A549 (cell line): ENCODE results near the gene STRADA. TPM values are rescaled to one million over a fixed set of nuclear protein-coding genes. Genes with fewer than 3 reads are reported as not detected.

Source experiments
- ATAC-seq, 2 experiments: fragments of 200-7000 bp in 1 of 2; fragments of >200 bp in 1 of 2; cut with Nextera tagmentation in 1 of 2; cut with Tn5 transposase in 1 of 2; 3 replicates each; pipeline versions ENCODE4 v1.8.0 to v1.9.1; 2018 to 2020; ENCODE audit warnings: mild to moderate bottlenecking in 1 of 2, moderate library complexity in 1 of 2
- CTCF ChIA-PET: fragments of 300-600 bp; sonication (Branson Sonifier 250); formaldehyde crosslinking; extraction: SDS; loops from one replicate; lab custom pipeline; 2021; ENCODE audit warnings: antibody characterized with exemption, inconsistent platforms; lab: Yijun Ruan, JAX
- POLR2A ChIA-PET: fragments of 350-600 bp; formaldehyde crosslinking; extraction: SDS; loops from one replicate; lab custom pipeline; 2021; ENCODE audit warnings: antibody characterized with exemption, inconsistent platforms; lab: Yijun Ruan, JAX
- DNase-seq, 2 experiments: peaks; one replicate each; pipeline versions ENCODE4 v3.0.0 to v3.0.0-alpha.2; 2011 to 2016; ENCODE audit warnings: low read depth in 1 of 2, low spot score in 1 of 2
- FAIRE-seq: peaks from 2 replicates; lab custom pipeline; 2011; peaks lifted over from hg19 to GRCh38; lab: Jason Lieb, UNC
- H3K27ac ChIP-seq, 2 experiments: fragments of >200 bp; sonication (Bioruptor Twin); formaldehyde crosslinking; 3 replicates each; pipeline ENCODE4 v1.5.1; 2016 to 2017
- H3K4me1 ChIP-seq: fragments of >200 bp; sonication (Bioruptor Twin); formaldehyde crosslinking; 3 replicates; pipeline ENCODE4 v1.6.1; 2016
- H3K4me2 ChIP-seq: fragments of >200 bp; sonication (Bioruptor Twin); formaldehyde crosslinking; 3 replicates; pipeline ENCODE4 v1.6.1; 2016
- H3K4me3 ChIP-seq: fragments of >200 bp; sonication (Bioruptor Twin); formaldehyde crosslinking; 3 replicates; pipeline ENCODE4 v1.5.1; 2016
- H3K9me3 ChIP-seq: fragments of >200 bp; sonication (Bioruptor Twin); formaldehyde crosslinking; 3 replicates; pipeline ENCODE4 v1.6.1; 2016
- CEBPB ChIP-seq, 2 experiments: fragments of >200 bp in 1 of 2; sonication (Bioruptor Twin) in 1 of 2; formaldehyde crosslinking in 1 of 2; IDR thresholded peaks; 2 replicates each; pipeline ENCODE4 v1.6.1; 2012 to 2016
- EHF ChIP-seq: fragments of 250-450 bp; sonication (Bioruptor Pico); IDR thresholded peaks from 2 replicates; pipeline ENCODE4 v1.5.0; 2020; ENCODE audit warnings: mild to moderate bottlenecking
- ESRRA ChIP-seq: fragments of 150-350 bp; IDR thresholded peaks from 2 replicates; pipeline ENCODE4 v1.6.1; 2014; ENCODE audit warnings: mild to moderate bottlenecking, low read length, borderline replicate concordance
- FOSB ChIP-seq: fragments of 250-450 bp; sonication (Bioruptor Pico); IDR thresholded peaks from 2 replicates; pipeline ENCODE4 v1.5.0; 2020; ENCODE audit warnings: mild to moderate bottlenecking, moderate library complexity
- FOXS1 ChIP-seq: fragments of 250-450 bp; sonication (Bioruptor Pico); IDR thresholded peaks from 2 replicates; pipeline ENCODE4 v1.5.0; 2020; ENCODE audit warnings: mild to moderate bottlenecking, moderate library complexity
- GATA3 ChIP-seq: IDR thresholded peaks from 2 replicates; pipeline ENCODE4 v1.6.1; 2012; ENCODE audit warnings: borderline replicate concordance
- HOXB5 ChIP-seq: fragments of 250-450 bp; sonication (Bioruptor Pico); IDR thresholded peaks from 2 replicates; pipeline ENCODE4 v1.5.0; 2020; ENCODE audit warnings: mild to moderate bottlenecking, moderate library complexity
- JUN ChIP-seq, 2 experiments: fragments of >200 bp; sonication (Bioruptor Twin); formaldehyde crosslinking; IDR thresholded peaks; 2 replicates in 1 of 2; 3 replicates in 1 of 2; pipeline ENCODE4 v1.6.1; 2016 to 2017
- JUNB ChIP-seq: fragments of >200 bp; sonication (Bioruptor Twin); formaldehyde crosslinking; IDR thresholded peaks from 2 replicates; pipeline ENCODE4 v1.6.1; 2016
- MAFK ChIP-seq: fragments of 450-650 bp; IDR thresholded peaks from 2 replicates; pipeline ENCODE4 v1.6.1; 2014; ENCODE audit not compliant: partially characterized antibody
- NR3C1 ChIP-seq: fragments of >200 bp; sonication (Bioruptor Twin); formaldehyde crosslinking; IDR thresholded peaks from 3 replicates; pipeline ENCODE4 v1.6.1; 2017
- PHF8 ChIP-seq: fragments of 200-600 bp; sonication (generic); IDR thresholded peaks from 2 replicates; pipeline ENCODE4 v1.6.1; 2016; ENCODE audit warnings: low read depth, mild to moderate bottlenecking, antibody characterized with exemption, moderate library complexity, borderline replicate concordance
- RARB ChIP-seq: fragments of 250-450 bp; sonication (Bioruptor Pico); IDR thresholded peaks from 2 replicates; pipeline ENCODE4 v1.8.0; 2021; ENCODE audit warnings: mild to moderate bottlenecking, moderate library complexity
- RNF2 ChIP-seq: fragments of 200-600 bp; sonication (generic); IDR thresholded peaks from 2 replicates; pipeline ENCODE4 v1.6.1; 2016; ENCODE audit warnings: low read depth, mild to moderate bottlenecking, antibody characterized with exemption, moderate library complexity, borderline replicate concordance
- SMC3 ChIP-seq: fragments of >200 bp; sonication (Bioruptor Twin); formaldehyde crosslinking; IDR thresholded peaks from 3 replicates; pipeline ENCODE4 v1.6.1; 2018; ENCODE audit warnings: inconsistent platforms
- SREBF2 ChIP-seq: fragments of 450-650 bp; IDR thresholded peaks from 2 replicates; pipeline ENCODE4 v1.6.1; 2014; ENCODE audit warnings: mild to moderate bottlenecking, moderate library complexity
- TFCP2L1 ChIP-seq: fragments of 250-450 bp; sonication (Bioruptor Pico); IDR thresholded peaks from 2 replicates; pipeline ENCODE4 v1.5.0; 2021; ENCODE audit warnings: mild to moderate bottlenecking
- TP53 ChIP-seq: fragments of 250-450 bp; sonication (Bioruptor Pico); IDR thresholded peaks from 2 replicates; pipeline ENCODE4 v1.5.0; 2021; ENCODE audit warnings: mild to moderate bottlenecking, moderate library complexity
- ZSCAN20 ChIP-seq: fragments of 250-450 bp; sonication (Bioruptor Pico); IDR thresholded peaks from 2 replicates; pipeline ENCODE4 v1.8.0; 2022; ENCODE audit warnings: mild to moderate bottlenecking, moderate library complexity
- WGBS: methylation state at CpG from one replicate; pipeline ENCODE4 v1.1.6; 2017; ENCODE audit errors: missing lambda C conversion rate; 5-methylcytosine and 5-hydroxymethylcytosine counted together
- polyA plus RNA-seq, 4 experiments: library from polyadenylated mRNA; depleted of rRNA in 3 of 4; stranded (reverse); fragments of >200 nt; fragmentation: RNase III in 1 of 4; extraction: RNeasy Plus Mini Kit Qiagen cat#74134 plus additional on column Dnase treatment in 1 of 4; gene quantifications; 2 replicates in 3 of 4; 3 replicates in 1 of 4; pipeline ENCODE4 v1.2.3, GENCODE V29; 2011 to 2017
- TF ChIP-seq, protein P1 (sequence below): fragments of >200 bp; sonication (Bioruptor Twin); formaldehyde crosslinking; IDR thresholded peaks from 3 replicates; pipeline ENCODE4 v1.5.1; 2016
- TF ChIP-seq, protein P2 (sequence below): IDR thresholded peaks from 2 replicates; pipeline ENCODE4 v1.6.1; 2012; ENCODE audit warnings: low read depth, borderline replicate concordance
- TF ChIP-seq, protein P3 (sequence below): fragments of 150-350 bp; IDR thresholded peaks from 2 replicates; pipeline ENCODE4 v1.6.1; 2014; ENCODE audit warnings: low read depth, mild to moderate bottlenecking, low read length
- TF ChIP-seq, protein P4 (sequence below): IDR thresholded peaks from 2 replicates; pipeline ENCODE4 v1.6.1; 2012
- TF ChIP-seq, protein P5 (sequence below): fragments of 450-650 bp; IDR thresholded peaks from 2 replicates; pipeline ENCODE4 v1.6.1; 2014; ENCODE audit warnings: antibody characterized with exemption

STRADA gene
- polyA plus RNA-seq, 2 of the 4 experiments (the other 2 are of a cell fraction) = 30.3 to 33.0 TPM

DNA sequence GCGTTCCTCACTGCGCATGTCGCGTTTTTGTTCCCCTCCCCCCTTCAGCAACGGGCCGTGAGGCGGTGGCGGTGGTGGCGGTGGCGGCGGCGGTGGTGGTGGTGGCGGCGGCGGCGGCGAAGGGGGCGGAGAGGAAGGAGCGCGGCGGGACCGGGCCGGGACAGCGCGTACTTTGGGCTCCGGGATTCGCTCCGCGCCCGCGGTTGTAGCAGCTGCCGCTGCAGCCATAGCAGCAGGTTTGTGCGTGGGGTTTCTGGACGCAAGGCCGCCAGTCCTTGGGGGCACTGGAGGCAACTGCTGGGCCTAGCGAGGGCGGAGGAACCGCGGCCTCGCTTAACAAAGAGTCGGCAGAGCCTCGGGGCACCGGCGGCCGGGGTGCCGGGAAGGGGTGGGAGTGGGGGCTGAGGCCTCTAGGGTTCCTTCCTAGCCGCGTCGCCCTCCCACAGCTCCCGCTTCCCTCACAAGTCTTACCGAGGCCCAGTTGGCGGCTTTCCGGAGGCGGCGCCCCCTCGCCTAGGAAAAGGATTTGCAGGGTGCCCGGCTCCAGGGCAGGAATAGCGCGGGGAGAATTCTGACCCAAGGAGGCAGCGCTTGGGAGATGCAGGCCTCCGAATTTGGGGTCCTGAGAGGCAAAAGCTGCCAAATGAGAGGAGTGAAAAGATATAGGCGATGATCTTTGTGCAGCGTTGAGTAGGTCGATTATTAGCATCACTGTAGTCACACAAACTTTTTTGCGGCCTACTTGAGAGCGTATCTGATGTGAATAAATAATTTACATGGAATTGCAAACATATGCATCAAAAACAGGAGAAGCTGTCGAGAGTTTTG lies 32.8 kb upstream of the STRADA start, which contains the start of gene DDX42 (continued):
- TF ChIP-seq, protein P1, sequence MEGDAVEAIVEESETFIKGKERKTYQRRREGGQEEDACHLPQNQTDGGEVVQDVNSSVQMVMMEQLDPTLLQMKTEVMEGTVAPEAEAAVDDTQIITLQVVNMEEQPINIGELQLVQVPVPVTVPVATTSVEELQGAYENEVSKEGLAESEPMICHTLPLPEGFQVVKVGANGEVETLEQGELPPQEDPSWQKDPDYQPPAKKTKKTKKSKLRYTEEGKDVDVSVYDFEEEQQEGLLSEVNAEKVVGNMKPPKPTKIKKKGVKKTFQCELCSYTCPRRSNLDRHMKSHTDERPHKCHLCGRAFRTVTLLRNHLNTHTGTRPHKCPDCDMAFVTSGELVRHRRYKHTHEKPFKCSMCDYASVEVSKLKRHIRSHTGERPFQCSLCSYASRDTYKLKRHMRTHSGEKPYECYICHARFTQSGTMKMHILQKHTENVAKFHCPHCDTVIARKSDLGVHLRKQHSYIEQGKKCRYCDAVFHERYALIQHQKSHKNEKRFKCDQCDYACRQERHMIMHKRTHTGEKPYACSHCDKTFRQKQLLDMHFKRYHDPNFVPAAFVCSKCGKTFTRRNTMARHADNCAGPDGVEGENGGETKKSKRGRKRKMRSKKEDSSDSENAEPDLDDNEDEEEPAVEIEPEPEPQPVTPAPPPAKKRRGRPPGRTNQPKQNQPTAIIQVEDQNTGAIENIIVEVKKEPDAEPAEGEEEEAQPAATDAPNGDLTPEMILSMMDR = no peak; the same call in 2 of the 3 replicates
- TF ChIP-seq SREBF2 (no peak), NR3C1 (no peak), JUNB (no peak)
- TF ChIP-seq, protein P2, sequence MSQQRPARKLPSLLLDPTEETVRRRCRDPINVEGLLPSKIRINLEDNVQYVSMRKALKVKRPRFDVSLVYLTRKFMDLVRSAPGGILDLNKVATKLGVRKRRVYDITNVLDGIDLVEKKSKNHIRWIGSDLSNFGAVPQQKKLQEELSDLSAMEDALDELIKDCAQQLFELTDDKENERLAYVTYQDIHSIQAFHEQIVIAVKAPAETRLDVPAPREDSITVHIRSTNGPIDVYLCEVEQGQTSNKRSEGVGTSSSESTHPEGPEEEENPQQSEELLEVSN = no peak
- TF ChIP-seq, all 56 proteins: peak for 5

DNA sequence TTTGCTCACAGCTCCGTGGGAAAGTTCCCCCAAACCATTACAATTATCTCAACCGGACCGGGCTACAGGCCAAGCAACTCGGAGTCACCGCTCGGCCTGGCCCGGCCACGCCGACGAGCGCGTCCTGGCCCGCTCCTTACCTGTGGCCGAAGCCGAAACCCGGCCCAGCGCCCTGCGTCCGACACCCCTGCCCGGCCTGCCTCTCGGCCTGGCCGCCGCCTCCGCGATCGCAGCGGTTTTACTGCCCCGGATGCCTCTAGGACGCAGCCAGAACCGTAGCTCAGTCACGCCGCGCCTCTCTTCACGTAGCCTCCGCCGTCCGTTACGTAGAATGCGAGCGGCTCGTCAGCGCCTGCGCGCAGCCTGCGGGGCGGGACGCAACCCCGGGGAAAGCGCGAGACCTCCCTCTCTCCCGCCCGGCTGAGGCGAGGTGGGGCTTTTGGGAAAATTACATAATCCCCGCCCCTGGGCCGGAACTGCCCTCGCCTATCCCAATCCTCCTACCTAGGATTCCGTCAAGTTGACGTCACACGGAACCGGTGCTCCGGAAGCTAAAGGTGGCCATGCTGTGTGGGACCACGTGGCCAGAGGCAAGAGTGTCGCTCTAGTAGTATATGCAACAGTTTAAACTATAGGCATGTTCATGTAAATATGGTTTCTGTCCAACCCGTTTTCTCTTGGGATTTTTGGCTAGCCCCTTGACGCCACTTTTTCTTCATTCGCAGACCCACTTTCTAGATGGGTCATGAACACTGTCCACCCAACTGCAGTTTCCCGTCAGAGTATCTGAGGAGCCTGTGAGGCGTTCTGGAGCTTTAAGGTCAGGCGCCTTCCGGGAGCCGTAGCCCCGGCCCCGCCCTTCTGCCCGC lies 31.9 kb upstream of the STRADA start, which contains the start of gene CCDC47:
Gene CCDC47, minus strand, starts transcription at position 326 of the 869 bp plus-strand sequence. CDS start 7,422 bp downstream, outside the sequence.
- Histone ChIP-seq H3K4me2 (peak within 1 kb of the TSS; percentile 97), H3K9me3 (no peaks in the 10 kb centered on the region), H3K4me3 (peak within 1 kb of the TSS; percentile 71), H3K27ac (peak within 1 kb of the TSS; percentile 98 to 99), H3K4me1 (peaks cover 30% of the 10 kb centered on the region)
- DNase-seq (peak; percentile 100), FAIRE-seq (peak; percentile 59), ATAC-seq (peak; percentile 92 to 94)
- 1% methylated on average over 56 of the region's 74 CpGs for WGBS
- CTCF ChIA-PET = interaction anchor here (1.0 to 3.3 kb wide), 10 partner anchors 8 to 344 kb away, joined by 3 to 15 read pairs (median 4); no protein-coding TSS in a partner anchor
- POLR2A ChIA-PET = interaction anchor here (0.6 to 2.7 kb wide), 30 partner anchors 9 to 372 kb away, joined by 3 to 35 read pairs (median 5); partner anchors contain the start of genes MAP3K3, PSMC5, SMARCD2 and STRADA
- TF ChIP-seq MAFK (no peak), SREBF2 (no peak), TFCP2L1 (CRISPR knock-in tag) (peak; percentile 82; the same call in 1 of the 2 replicates), GATA3 (peak; percentile 9; the same call in 1 of the 2 replicates), JUN (IDR thresholded peaks at IDR 0.05) (peak; percentile 92 to 97; a peak in 4 of 5 replicates), RNF2 (no peak), ZSCAN20 (CRISPR knock-in tag) (no peak), TP53 (CRISPR knock-in tag) (peak; percentile 88; the same call in 1 of the 2 replicates), FOXS1 (no peak), CEBPB (IDR thresholded peaks at IDR 0.05) (peak; percentile 68 to 93; a peak in 3 of 4 replicates), EHF (CRISPR knock-in tag) (peak; percentile 33; the same call in 1 of the 2 replicates), RARB (CRISPR knock-in tag) (0 out of 2 replicates have a peak, but pooled peaks have one; percentile 46), FOSB (CRISPR knock-in tag) (peak; percentile 38; the same call in 1 of the 2 replicates), PHF8 (peak; percentile 96), HOXB5 (peak; percentile 77; the same call in 1 of the 2 replicates), SMC3 (no peak), ESRRA (no peak)
- TF ChIP-seq, protein P3, sequence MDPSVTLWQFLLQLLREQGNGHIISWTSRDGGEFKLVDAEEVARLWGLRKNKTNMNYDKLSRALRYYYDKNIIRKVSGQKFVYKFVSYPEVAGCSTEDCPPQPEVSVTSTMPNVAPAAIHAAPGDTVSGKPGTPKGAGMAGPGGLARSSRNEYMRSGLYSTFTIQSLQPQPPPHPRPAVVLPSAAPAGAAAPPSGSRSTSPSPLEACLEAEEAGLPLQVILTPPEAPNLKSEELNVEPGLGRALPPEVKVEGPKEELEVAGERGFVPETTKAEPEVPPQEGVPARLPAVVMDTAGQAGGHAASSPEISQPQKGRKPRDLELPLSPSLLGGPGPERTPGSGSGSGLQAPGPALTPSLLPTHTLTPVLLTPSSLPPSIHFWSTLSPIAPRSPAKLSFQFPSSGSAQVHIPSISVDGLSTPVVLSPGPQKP = no peak
- TF ChIP-seq, protein P4, sequence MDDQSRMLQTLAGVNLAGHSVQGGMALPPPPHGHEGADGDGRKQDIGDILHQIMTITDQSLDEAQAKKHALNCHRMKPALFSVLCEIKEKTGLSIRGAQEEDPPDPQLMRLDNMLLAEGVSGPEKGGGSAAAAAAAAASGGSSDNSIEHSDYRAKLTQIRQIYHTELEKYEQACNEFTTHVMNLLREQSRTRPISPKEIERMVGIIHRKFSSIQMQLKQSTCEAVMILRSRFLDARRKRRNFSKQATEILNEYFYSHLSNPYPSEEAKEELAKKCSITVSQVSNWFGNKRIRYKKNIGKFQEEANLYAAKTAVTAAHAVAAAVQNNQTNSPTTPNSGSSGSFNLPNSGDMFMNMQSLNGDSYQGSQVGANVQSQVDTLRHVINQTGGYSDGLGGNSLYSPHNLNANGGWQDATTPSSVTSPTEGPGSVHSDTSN = peak; percentile 41
- TF ChIP-seq, protein P2 = peak; percentile 71
- TF ChIP-seq, protein P5, sequence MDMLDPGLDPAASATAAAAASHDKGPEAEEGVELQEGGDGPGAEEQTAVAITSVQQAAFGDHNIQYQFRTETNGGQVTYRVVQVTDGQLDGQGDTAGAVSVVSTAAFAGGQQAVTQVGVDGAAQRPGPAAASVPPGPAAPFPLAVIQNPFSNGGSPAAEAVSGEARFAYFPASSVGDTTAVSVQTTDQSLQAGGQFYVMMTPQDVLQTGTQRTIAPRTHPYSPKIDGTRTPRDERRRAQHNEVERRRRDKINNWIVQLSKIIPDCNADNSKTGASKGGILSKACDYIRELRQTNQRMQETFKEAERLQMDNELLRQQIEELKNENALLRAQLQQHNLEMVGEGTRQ = peak; percentile 94
